Fibroblast of lung (primary cell): ENCODE data around the gene ELAPOR2.

Source experiments
- EZH2 ChIP-seq: IDR thresholded peaks from 2 replicates; pipeline ENCODE4 v1.5.1; 2012; ENCODE audit warnings: low read length, control low read depth, mild to moderate bottlenecking; ENCODE audit errors: missing control alignments
- TF ChIP-seq, protein P1 (sequence below), 2 donors: IDR thresholded peaks in 1 of 2; conservative IDR thresholded peaks in 1 of 2; 1 replicate in 1 of 2; 2 replicates in 1 of 2; pipeline ENCODE4 v1.5.1; 2011 to 2012; ENCODE audit warnings: low read length in 2 of 2, control low read depth in 1 of 2, inconsistent platforms in 1 of 2, low read depth in 1 of 2, mild to moderate bottlenecking in 1 of 2

DNA sequence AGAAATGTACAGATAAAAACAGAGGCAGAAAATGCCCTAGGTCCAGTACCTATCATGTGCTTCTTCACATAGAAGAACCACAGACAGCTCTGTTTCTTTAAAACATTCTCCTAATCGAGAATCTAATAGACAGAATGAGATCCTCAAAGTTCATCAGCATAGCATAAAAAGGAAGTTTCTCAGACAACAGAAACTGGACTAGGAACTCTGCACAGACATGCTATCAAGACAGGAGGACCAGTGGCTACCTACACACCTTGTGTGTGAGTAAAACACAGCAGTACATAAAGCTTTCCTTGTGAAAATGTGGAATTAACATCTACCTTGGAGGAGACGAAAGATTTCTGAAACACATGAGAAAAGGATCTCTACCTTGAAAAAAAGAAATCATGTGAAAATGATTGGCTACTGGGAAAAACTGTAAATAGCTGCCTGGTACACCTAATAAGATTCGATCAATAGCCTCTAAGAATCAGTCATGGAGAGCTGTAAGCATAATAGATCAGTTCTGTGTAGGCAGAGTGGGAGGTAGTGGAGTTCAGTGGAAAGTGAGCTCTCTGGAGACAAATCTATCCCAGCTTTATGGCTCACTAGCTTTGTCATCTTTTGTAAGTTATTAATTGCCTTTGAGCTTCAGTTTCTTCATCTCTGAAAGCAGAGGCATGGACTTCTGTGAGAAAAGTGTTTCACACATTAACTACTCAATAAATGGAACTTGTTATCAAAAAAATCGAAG is 26.7 kb downstream of the ELAPOR2 start:
- TF ChIP-seq, protein P1, sequence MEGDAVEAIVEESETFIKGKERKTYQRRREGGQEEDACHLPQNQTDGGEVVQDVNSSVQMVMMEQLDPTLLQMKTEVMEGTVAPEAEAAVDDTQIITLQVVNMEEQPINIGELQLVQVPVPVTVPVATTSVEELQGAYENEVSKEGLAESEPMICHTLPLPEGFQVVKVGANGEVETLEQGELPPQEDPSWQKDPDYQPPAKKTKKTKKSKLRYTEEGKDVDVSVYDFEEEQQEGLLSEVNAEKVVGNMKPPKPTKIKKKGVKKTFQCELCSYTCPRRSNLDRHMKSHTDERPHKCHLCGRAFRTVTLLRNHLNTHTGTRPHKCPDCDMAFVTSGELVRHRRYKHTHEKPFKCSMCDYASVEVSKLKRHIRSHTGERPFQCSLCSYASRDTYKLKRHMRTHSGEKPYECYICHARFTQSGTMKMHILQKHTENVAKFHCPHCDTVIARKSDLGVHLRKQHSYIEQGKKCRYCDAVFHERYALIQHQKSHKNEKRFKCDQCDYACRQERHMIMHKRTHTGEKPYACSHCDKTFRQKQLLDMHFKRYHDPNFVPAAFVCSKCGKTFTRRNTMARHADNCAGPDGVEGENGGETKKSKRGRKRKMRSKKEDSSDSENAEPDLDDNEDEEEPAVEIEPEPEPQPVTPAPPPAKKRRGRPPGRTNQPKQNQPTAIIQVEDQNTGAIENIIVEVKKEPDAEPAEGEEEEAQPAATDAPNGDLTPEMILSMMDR (conservative IDR thresholded peaks at IDR 0.05 in 1 of 2, IDR thresholded peaks at IDR 0.05 in 1 of 2; ENCODE audit: low read depth in 1 of 2, low read length in 2 of 2), result no peak
- TF ChIP-seq EZH2, result no peak
